GM21717 (cell line): Measurements from ENCODE around the gene RCSD1.

Experiments
- ATAC-seq: cut with Tn5 transposase; IDR thresholded peaks from one replicate; pipeline ENCODE4 v1.9.1; 2021; ENCODE audit warnings: mild to moderate bottlenecking, moderate library complexity; ENCODE audit not compliant: unreplicated experiment

RCSD1 gene

DNA sequence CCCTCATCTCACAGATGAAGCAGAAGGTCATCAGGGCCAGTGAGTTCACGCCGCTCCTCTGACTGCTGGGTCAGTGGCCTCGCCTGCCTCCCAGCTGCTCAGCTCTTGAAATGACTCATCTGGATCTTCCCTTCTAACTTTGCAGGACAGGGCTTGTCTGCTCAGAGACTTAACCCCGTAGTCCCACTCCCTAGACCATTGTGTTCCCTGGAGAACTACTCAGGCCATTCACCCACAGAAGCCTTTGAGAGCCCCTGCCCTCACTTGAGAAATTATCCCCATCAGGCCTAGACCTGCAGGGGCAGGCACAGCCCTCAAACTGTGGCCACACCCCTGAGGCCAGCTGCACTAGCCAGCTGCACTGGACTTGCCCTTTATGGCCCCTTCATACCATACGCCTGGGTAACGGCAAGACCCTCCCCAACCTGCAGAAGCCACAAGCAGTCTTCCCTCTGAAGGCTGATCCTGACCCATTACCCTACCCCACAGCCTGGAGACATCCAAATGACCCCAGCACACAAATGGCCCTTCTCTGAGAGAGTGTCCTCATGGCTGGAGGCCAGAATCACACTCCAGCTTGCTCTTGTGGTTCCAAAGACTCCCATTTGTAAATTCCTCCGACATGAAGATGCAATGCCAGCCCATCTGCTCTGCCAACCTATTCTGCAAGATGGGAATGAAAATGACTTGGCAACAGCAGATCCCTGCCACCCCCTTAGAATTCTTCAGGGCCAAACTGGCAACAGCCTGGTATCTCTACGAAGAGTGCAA is 33.2 kb downstream of the RCSD1 start:
- no peak for ATAC-seq

DNA sequence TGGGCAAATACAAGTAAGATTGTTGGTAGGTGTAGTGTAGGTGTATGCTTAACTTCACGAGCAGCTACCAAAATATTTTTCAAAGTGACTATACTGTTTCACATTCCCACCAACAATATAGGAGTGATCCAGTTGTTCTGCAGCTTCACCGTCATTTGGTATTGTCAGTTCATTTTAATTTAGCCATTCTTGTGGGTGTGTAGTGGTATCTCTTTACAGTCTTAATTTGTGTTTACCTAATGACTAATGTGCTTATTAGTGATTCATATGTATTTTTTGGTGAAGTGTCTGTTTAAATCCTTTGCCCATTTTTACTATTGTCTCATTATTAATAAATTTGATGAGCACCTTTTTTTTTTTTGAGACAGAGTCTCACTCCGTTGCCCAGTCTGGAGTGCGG is 35.4 kb downstream of the RCSD1 start:
- ATAC-seq, result no peak

DNA sequence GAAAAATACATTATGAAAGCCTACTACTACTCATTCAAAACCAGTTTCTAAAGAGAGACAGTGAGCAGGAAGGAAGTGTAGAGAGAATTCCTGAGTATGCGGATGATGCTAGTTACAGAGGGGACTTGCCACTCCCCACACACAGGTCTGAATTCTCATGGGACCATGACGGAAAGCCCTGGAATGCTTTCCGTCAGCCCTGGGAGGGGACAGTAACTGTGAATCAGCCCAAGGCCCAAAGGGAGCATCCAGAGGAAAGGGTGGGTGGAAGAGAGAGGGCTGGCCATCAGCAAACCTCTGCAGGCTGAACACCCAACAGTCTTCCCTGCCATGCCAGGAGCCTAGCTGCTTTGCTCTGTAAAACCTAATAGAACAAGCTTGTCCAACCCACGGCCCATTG is 36.4 kb downstream of the RCSD1 start:
- ATAC-seq, result no peak

DNA sequence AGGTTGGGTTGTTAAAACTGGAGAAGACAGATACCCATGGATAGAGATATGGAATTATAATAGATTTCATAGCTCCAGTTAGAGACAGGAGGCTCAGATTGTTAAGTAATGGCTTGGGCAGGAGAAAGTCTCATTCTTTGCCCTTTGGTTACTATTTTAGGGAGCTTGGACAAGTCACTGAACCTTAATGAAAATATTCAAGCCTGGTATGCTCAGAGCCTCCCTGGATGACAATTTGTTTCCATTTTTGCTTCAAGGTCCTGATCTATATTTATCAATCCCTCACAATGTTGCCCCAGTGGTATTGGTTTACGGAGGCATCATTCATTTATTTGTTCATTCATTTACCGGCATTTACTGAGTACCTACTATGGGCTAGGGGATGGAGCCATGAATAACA is 37.5 kb downstream of the RCSD1 start:
- no peak for ATAC-seq

DNA sequence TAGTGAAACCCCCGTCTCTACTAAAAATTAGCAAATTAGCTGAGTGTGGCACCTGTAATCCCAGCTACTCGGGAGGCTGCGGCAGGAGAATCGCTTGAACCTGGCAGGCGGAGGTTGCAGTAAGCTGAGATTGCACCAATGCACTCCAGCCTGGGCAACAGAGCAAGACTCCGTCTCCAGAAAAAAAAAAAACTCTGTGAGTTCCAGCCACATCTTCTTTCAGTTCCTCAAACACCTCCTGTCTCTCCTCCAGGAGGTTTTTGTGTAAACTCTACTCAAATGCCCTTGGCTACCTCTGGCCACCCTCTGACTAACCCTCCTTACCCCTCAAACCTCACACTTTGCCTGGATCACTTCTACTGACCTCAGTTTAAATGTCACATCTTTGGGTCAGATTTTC is 38.1 kb downstream of the RCSD1 start:
- peak; percentile 75 for ATAC-seq

DNA sequence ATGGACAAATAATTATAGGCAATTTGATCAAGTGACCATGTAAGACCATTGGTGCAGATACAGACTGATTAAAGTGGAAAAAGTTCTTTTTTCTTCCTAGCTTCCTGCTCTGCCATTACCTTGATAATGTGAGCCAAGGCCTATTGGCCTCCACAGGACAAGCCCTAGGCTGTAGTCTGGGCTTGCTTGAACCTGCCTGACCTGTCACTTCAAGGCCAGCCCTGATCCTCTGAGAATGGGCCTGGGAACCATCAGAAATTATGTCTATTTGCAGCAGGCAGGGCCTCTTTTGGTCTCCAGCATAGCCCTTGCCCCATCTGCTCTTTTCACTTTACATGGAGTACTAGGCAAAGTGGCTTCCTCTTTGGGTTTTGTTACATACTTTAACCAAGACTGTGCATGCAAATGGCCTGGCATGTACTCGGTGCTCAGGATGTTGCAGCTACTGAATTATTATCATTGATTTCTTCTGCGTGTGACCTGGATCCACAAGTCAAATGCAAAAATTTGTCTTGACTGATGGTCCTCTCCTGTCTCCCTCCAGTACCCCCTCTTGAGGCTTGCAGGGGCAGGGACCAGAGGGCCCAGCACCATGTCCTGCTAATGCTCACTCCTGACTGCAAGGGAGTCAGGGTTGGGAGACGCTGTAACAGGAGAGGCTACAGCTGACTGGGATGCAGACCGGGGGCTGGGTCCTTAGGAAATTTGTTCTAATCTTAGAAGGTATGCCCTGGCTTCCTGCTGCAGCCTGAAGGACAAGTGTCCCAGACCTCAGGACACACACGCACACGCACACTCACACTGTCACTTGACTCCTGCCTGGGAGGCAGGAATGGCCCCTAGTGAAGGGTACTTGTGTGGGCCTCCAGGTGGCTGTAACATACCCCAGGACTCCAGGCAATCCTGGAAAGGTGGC is 39.4 kb downstream of the RCSD1 start:
- peak; percentile 69 for ATAC-seq

DNA sequence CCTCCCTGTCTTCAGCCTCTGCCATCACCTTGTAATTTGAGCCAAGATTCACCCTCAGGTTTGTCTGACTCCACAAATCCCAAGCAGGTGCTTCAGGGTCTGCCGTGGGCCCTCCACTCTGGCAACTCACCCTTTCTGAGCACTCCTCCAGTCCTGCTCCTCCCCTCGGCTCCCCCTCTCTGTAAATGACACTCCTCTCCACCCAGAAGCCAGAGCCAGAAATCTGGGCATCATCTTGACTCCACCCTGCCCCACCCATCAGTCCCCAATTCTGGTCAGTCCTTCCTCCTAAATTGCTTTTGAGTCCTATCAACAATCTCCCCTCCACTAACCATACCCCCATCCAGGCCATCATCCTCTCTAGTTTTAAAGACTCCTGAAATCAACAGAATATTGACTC is 40.5 kb downstream of the RCSD1 start:
- ATAC-seq, result no peak

DNA sequence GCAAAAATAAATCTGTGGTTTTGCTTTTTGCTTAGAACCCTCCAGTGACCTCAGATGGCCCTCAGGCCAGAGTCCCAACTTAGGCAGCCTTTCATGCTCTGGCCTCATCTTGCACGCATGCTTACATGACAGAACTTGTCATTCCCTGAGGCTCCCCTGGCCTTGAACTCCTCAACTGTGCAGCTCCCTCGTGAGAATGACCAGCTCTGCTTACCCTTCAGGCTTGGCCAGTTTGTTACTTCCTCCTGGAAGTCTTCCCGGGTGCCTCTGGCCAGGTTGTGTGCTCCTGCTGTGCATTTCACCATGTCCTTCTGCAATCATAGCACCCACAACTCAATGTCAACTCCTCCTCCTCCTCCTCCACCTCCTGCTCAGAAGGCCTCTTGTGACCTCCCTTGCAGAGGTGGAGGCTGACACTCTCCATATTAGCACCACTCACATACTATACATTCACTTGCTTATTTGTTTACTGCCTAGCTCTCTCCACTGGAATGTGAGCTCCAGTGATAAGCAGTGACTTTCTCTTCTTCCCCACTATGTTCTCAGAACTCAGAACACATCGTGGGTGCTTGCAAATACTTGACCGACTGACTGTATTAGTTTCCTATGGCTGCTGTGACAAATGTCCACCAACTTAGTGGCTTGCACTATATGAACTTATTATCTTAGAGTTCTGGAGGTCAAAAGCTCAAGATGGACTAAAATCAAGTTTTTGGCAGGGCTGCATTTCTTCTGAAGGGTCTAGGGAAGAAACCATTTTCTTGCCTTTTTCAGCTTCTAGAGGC is 41.9 kb downstream of the RCSD1 start:
- no peak for ATAC-seq

DNA sequence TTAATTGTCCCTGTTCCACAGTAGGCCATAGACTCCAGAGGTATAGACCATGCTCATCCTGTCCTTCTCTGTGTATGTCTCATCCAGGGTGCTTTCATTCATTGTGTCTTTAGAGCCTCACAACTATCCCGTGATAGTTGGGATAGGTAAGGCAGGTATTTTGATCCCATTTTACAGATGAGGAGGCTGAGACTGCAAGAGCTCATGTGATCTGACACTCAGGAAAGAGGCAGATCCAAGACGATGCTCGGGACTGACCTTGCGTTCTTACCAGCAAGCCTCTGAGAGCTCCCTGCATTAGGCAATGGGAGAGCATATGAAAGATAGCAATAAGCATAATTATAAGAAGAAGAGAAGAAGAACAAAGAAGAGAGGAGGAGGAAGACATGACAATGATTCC is 42.8 kb downstream of the RCSD1 start:
- no peak for ATAC-seq

DNA sequence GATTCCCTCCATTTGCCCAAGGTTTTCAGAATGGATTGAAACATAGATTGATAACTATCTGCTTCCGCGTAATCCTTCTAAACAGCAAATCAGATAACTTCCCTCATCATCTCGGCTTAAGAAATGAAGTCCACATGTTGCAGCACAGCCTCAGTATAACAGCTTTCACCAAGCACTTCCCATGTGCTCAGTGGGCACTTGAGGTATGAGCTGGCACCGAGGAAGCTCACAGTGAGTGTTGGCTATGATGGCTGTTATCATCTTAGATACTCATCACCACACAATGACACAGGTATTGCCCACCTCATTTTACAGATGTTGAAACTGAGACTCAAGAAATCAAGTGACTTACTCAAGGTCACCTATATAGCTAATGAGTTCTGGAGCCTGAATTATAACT is 43.2 kb downstream of the RCSD1 start:
- no peak for ATAC-seq

DNA sequence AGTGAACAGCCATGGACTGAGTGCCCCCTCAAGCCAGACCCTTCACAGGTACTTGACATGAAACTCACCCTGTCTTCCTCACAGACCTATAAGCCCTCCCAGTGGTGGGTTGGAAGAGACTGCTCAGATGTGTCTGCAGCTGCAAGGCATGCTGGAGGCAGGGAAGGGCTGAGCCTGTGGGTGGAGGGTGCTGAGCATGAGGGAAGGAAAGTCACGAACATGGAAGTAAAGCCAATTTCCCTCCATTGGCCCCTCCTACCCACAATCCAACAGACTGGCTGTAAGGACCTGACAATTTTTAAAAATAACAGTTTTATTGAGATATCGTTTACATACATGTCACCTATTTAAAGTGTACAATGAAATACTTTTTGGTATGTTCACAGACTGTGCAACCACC is 44.1 kb downstream of the RCSD1 start:
- no peak for ATAC-seq

DNA sequence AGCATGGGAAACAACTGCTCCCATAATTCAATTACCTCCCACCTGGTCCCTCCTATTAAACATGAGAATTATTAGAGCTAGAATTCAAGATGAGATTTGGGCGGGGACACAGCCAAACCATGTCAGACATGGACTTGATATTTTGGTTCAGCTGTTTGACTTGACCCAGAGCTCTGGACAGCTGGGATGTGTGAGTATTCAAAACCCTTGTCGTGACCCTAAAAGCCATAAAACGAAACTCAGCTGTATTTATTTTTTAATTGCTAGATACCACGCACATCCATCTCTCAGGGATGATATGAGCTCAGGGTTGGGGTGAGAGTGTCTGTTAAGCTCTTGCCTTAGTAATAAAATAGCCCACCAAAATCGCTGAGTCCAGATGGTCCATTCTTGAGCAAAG is 45.4 kb downstream of the RCSD1 start:
- ATAC-seq, result no peak

DNA sequence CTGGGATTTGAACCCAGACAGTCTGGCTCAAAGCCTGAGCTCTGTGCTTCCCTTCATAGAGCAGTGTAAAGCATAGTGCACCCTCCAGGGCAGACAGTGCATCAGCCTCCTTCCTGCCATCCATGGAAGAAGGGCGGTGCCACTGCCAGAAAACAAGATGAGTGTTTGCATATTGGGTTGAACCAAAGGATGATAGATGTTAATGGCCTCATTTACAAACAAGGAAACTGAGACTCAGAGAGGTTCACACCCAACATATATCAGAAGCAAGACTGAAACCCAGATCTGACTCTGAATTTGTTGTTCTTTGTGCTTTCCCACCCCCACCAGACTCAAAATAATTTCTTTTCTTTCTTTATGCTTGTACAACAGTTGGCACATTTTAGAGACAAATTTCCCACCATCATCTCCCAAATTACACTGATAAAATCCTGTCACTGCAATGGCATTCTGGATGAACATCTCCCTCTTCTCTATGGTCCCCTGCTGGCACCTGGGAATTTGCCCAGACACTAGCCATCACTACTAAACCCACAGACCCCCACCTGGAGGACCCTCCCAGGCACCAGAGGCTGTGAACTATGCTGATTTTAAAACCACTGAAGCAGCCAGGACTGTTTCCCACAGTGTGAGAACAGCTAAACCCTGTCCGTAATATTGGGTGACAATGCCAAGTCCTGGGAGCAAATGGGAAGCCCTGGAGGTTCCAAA is 46.3 kb downstream of the RCSD1 start:
- ATAC-seq, result peak; percentile 61

DNA sequence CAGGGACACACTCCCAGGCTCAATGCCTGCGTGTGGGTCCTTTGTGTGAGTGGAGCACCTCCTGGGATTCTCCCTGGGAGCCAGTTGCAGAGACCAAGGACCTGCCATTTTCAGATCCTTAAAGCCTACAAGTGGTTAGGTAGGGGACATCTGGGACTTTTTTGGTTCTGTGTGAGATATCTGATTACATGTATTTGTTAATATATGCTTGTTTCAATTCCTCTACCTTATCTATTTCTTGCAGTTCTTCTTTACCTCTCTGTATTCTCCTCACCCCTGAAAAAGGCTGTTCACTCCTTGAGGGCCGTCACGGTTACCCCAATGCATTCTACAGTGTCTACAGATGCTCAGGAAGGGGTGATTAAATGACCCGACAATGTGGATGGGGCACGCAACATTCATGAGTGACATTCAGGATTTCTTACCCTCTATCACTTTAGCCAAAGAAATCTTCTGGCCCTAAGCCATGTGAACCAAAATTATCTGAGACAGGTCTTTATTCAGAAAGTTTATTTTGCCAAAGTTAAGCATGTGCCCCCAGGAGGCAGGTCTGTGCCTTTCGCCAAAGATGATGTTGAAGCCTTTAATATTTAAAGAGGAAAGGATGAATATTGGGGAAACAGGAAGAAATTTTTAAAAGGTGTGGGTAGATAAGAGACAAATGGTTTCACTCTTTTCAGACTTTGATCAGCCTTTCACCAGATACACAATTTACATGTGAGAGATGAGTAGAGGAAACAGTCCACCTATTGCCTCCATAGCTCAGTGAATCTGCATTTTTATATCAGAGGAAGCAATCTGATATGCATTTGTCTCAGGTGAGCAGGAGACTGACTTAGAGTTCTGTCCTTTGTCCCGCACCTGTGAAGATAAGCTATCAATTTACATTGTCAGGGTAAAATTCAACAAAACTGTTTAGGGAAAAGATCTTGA is 47.1 kb downstream of the RCSD1 start:
- peak; percentile 37 for ATAC-seq

DNA sequence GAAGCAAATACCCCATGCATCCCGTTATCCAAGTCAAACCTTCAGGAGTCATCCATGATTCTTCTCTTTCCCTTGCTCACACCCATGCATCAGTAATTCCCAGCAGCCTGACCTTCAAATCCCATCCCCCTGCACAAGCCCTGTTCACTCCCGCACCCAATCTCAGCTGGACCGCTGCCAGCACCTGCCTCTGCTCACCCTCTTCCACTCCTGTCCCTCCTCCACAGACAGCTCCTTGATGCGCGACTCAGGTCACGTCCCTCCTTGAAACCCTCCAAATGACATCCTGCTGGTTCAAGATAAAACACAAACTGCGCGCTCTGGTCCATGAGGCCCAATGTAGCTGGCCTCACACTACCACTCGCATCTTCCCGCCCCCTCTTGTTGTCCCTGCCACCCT is 48.4 kb downstream of the RCSD1 start:
- ATAC-seq, result no peak

DNA sequence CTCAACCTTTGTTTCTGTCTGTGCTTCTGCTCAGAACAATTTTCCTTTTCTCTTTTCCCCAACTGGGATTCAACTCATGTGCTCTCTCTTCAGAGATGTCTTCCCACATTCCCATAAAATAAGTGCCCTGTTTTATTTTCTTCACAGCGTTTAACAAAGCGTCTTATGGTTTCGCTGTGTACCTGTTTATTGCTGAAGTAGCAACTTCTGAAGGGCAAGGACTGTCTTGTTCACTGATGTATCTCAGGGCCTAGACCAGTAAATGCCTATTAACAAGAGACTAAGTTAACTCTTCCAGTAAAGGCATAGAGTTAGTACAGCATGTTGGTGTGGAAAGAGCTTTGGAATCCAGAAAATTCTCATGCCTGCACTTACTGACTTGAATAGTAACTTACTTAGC is 48.8 kb downstream of the RCSD1 start:
- no peak for ATAC-seq

DNA sequence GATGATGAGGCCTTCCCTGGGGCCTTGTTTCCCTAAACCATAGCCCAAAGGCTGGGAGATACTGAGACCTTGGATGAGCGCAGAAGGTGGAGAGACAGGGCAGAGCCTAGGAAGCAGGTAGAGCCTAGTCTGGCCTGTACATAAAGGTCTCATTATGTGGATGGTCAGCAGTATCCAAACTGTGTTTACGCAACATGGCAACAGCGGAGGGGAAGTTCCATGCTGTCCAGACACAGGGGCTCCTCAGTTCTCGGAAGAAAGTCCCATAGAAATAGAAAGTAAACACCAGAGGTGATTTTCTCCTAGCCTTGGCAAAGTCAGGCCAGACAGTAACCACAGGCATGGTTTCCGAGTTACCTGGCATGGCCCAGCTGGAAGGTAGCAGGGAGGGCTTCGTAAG is 49.7 kb downstream of the RCSD1 start:
- no peak for ATAC-seq

DNA sequence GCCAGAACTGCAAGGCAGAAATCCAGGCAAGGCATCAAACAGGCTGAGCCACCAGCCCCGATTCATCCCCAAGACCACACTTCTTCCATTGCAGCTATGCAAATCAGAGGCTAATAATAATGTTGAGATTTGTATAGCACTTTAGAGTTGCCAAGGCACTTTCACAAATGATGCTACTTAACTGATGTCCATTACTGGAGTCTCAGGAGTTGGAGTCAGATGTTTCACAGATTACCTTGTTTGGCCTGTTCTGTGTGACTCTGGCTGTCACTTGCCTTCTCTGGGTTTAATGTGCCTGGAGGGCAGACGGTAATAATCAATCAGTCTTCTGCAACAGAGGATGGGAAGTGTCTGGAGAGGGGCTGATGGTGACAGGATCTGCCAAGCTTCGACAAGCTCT is 51.0 kb downstream of the RCSD1 start:
- no peak for ATAC-seq

DNA sequence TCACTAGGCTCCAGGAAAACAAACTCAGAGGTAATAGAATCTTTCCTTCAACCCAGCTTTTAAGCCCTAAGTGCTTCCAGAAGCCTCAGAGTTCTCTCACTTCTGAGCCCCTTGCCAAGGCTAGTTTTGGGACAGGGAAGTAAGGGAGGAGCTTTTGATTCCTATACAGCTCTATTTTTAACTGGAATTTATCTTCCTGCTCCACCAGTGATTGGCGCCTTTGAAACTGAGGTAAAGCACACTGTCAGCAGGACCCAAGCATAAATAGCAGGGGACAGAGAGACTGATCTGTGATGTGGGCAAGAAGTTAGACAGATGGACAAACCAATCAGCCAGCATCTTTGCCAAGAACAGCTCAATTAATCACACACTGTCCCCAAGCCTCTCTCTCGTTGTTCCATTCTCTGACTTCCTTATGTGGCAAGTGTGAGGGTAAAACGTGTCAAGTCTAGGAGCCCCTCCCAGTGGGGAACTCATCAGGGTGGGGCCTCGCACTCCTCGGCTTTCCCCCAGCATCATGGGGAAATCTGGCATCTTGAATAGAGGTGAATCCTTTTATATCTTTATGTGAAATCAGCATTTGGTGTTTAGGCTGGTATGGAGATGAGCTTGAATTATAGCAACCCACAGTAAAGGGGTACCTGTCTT is 51.5 kb downstream of the RCSD1 start:
- no peak for ATAC-seq
